ENCODE results near the gene NLGN1. TPM values are rescaled to one million over a fixed set of nuclear protein-coding genes. Genes with fewer than 3 reads are reported as not detected.

Gene NLGN1
- total and polyA plus RNA-seq, 4 experiments from 2014 or later = not detected

- DNase-seq = no peak
- Mint-ChIP-seq H3K36me3 (no peaks in the 10 kb centered on the region), H3K27me3 (no peaks in the 10 kb centered on the region), H3K9me3 (peaks cover 0 to 2% (median 0%) of the 10 kb centered on the region in 8 donors), H3K4me3 (no peak overlapping the region), H3K4me1 (no peaks in the 10 kb centered on the region), H3K27ac (no peak overlapping the region)
- no peak overlapping the region for H3K27ac ChIP-seq (ENCODE audit: low read depth, low read length)
- H3K4me3 ChIP-seq (ENCODE audit: low read length in 2 of 2) = no peak overlapping the region
- H3K36me3 ChIP-seq (ENCODE audit: insufficient read depth, low read length) = no peaks in the 10 kb centered on the region
- CTCF ChIA-PET (ENCODE audit: partially characterized antibody) = no interaction called here
- H3K27me3 ChIP-seq (ENCODE audit: insufficient read depth, low read length) = no peaks in the 10 kb centered on the region
- H3K9me3 ChIP-seq (ENCODE audit: control insufficient read depth in 1 of 2, low read length in 2 of 2) = no peaks in the 10 kb centered on the region
- H3K4me1 ChIP-seq (ENCODE audit: insufficient read depth, low read length) = no peaks in the 10 kb centered on the region
- intact Hi-C loops (cut with micrococcal nuclease) = no loop called here
- POLR2A ChIA-PET (ENCODE audit: partially characterized antibody) = no interaction called here
Measured at GRCh38 chr3:173467501-173467900, 70.0 kb downstream of the NLGN1 start.

- Histone ChIP-seq H3K4me3 (ENCODE audit: low read length in 2 of 2) (no peak overlapping the region), H3K36me3 (ENCODE audit: insufficient read depth, low read length) (no peaks in the 10 kb centered on the region), H3K27ac (ENCODE audit: low read depth, low read length) (no peak overlapping the region), H3K4me1 (ENCODE audit: insufficient read depth, low read length) (no peaks in the 10 kb centered on the region), H3K27me3 (ENCODE audit: insufficient read depth, low read length) (no peaks in the 10 kb centered on the region), H3K9me3 (ENCODE audit: control insufficient read depth in 1 of 2, low read length in 2 of 2) (no peaks in the 10 kb centered on the region)
- intact Hi-C loops (cut with micrococcal nuclease) = no loop called here
- ChIA-PET POLR2A (ENCODE audit: partially characterized antibody) (no interaction called here), CTCF (ENCODE audit: partially characterized antibody) (no interaction called here)
- Mint-ChIP-seq H3K27ac (no peak overlapping the region), H3K36me3 (no peaks in the 10 kb centered on the region), H3K9me3 (peaks cover 0 to 7% (median 3%) of the 10 kb centered on the region in 8 donors), H3K4me3 (no peak overlapping the region), H3K4me1 (no peaks in the 10 kb centered on the region), H3K27me3 (no peaks in the 10 kb centered on the region)
- no peak for DNase-seq
Measured at GRCh38 chr3:173473237-173473636, 75.7 kb downstream of the NLGN1 start.

DNA sequence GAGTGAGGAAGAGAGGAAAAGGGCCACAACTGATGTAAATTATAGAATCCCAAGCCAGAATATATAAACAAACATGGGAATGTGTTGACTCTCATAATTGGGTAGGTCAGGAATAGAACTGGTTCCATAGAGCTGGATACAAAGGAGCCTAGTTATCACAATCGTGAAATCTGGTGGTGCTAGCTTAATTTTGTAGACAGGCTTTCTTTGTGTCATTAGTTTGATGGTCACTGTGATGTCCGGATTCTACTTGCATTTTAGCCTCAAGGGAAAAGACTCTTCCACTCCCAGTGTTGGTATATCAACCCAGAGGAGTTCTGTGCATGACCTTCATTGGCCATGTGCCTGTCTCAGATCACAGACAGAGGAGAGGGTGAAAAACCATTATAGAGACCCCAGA is 81.8 kb downstream of the NLGN1 start:
- no peaks in the 10 kb centered on the region for H3K9me3 ChIP-seq (ENCODE audit: control insufficient read depth in 1 of 2, low read length in 2 of 2)
- POLR2A ChIA-PET (ENCODE audit: partially characterized antibody) = no interaction called here
- Mint-ChIP-seq H3K36me3 (no peaks in the 10 kb centered on the region), H3K27me3 (no peaks in the 10 kb centered on the region), H3K4me1 (no peaks in the 10 kb centered on the region), H3K9me3 (peaks cover 0 to 11% (median 5%) of the 10 kb centered on the region in 8 donors), H3K27ac (no peak overlapping the region), H3K4me3 (no peak overlapping the region)
- CTCF ChIA-PET (ENCODE audit: partially characterized antibody) = no interaction called here
- intact Hi-C loops (cut with micrococcal nuclease) = no loop called here
- no peak overlapping the region for H3K4me3 ChIP-seq (ENCODE audit: low read length in 2 of 2)
- no peaks in the 10 kb centered on the region for H3K36me3 ChIP-seq (ENCODE audit: insufficient read depth, low read length)
- no peaks in the 10 kb centered on the region for H3K27me3 ChIP-seq (ENCODE audit: insufficient read depth, low read length)
- no peak overlapping the region for H3K27ac ChIP-seq (ENCODE audit: low read depth, low read length)
- DNase-seq = no peak
- H3K4me1 ChIP-seq (ENCODE audit: insufficient read depth, low read length) = no peaks in the 10 kb centered on the region

DNA sequence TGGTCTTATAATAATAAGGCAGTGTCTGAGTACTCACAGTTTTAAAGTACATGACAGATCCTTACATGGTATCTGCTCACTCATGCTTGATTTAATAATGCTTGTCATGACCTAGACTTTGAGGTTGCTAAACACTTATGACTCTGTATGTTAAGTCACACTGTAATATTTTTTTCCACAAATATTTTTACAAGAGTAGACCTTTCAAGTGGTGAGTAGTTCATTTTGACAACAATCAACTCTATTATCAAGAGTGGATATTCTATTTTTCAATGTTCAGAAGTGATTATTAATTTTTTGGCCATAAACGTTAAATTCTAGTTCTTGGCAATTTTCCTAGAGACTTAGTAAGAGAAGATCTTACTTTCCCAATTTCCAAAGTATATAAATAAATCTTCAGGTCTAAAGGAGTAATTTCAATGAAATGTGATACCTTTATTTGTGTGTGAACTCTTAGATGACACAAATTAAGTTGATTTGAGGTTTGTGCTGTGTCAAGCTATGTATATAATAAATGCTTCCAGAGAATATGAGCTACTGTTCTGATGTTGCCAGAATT is 104.5 kb downstream of the NLGN1 start:
- ChIA-PET POLR2A (ENCODE audit: partially characterized antibody) (no interaction called here), CTCF (ENCODE audit: partially characterized antibody) (no interaction called here)
- intact Hi-C loops (cut with micrococcal nuclease) = no loop called here
- Mint-ChIP-seq H3K9me3 (peaks cover 0 to 9% (median 3%) of the 10 kb centered on the region in 8 donors), H3K36me3 (no peaks in the 10 kb centered on the region), H3K4me3 (no peak overlapping the region), H3K27me3 (no peaks in the 10 kb centered on the region), H3K27ac (no peak overlapping the region), H3K4me1 (no peaks in the 10 kb centered on the region)
- Histone ChIP-seq H3K27ac (ENCODE audit: low read depth, low read length) (no peak overlapping the region), H3K36me3 (ENCODE audit: insufficient read depth, low read length) (no peaks in the 10 kb centered on the region), H3K4me3 (ENCODE audit: low read length in 2 of 2) (no peak overlapping the region), H3K4me1 (ENCODE audit: insufficient read depth, low read length) (no peaks in the 10 kb centered on the region), H3K27me3 (ENCODE audit: insufficient read depth, low read length) (no peaks in the 10 kb centered on the region), H3K9me3 (ENCODE audit: control insufficient read depth in 1 of 2, low read length in 2 of 2) (no peaks in the 10 kb centered on the region)
- DNase-seq = no peak

- Histone ChIP-seq H3K4me1 (ENCODE audit: insufficient read depth, low read length) (no peaks in the 10 kb centered on the region), H3K36me3 (ENCODE audit: insufficient read depth, low read length) (no peaks in the 10 kb centered on the region), H3K27me3 (ENCODE audit: insufficient read depth, low read length) (no peaks in the 10 kb centered on the region), H3K9me3 (ENCODE audit: control insufficient read depth in 1 of 2, low read length in 2 of 2) (no peaks in the 10 kb centered on the region), H3K4me3 (ENCODE audit: low read length in 2 of 2) (no peak overlapping the region), H3K27ac (ENCODE audit: low read depth, low read length) (no peak overlapping the region)
- CTCF ChIA-PET (ENCODE audit: partially characterized antibody) = no interaction called here
- Mint-ChIP-seq H3K9me3 (peaks cover 0 to 10% (median 4%) of the 10 kb centered on the region in 8 donors), H3K36me3 (no peaks in the 10 kb centered on the region), H3K27me3 (no peaks in the 10 kb centered on the region), H3K4me3 (no peak overlapping the region), H3K27ac (no peak overlapping the region), H3K4me1 (no peaks in the 10 kb centered on the region)
- DNase-seq = no peak
- intact Hi-C loops (cut with micrococcal nuclease) = no loop called here
- POLR2A ChIA-PET (ENCODE audit: partially characterized antibody) = no interaction called here
Measured at GRCh38 chr3:173502983-173503568, 105.5 kb downstream of the NLGN1 start.

GRCh38 chr3:173510565-173510964 is 113.0 kb downstream of the NLGN1 start:
- H3K4me3 ChIP-seq (ENCODE audit: low read length in 2 of 2) = no peak overlapping the region
- Mint-ChIP-seq H3K9me3 (peaks cover 0 to 10% (median 1%) of the 10 kb centered on the region in 8 donors), H3K36me3 (no peaks in the 10 kb centered on the region), H3K27ac (no peak overlapping the region), H3K4me3 (no peak overlapping the region), H3K4me1 (no peaks in the 10 kb centered on the region), H3K27me3 (no peaks in the 10 kb centered on the region)
- no peaks in the 10 kb centered on the region for H3K36me3 ChIP-seq (ENCODE audit: insufficient read depth, low read length)
- intact Hi-C loops (cut with micrococcal nuclease) = no loop called here
- no peak for DNase-seq
- H3K27me3 ChIP-seq (ENCODE audit: insufficient read depth, low read length) = no peaks in the 10 kb centered on the region
- CTCF ChIA-PET (ENCODE audit: partially characterized antibody) = no interaction called here
- POLR2A ChIA-PET (ENCODE audit: partially characterized antibody) = no interaction called here
- H3K27ac ChIP-seq (ENCODE audit: low read depth, low read length) = no peak overlapping the region
- no peaks in the 10 kb centered on the region for H3K4me1 ChIP-seq (ENCODE audit: insufficient read depth, low read length)
- H3K9me3 ChIP-seq (ENCODE audit: control insufficient read depth in 1 of 2, low read length in 2 of 2) = no peaks in the 10 kb centered on the region

GRCh38 chr3:173513123-173513522 is 115.6 kb downstream of the NLGN1 start:
- H3K4me1 ChIP-seq (ENCODE audit: insufficient read depth, low read length) = no peaks in the 10 kb centered on the region
- no peaks in the 10 kb centered on the region for H3K4me1 Mint-ChIP-seq
- H3K27ac ChIP-seq (ENCODE audit: low read depth, low read length) = no peak overlapping the region
- H3K9me3 Mint-ChIP-seq = peaks cover 0 to 10% (median 0%) of the 10 kb centered on the region in 8 donors
- no peaks in the 10 kb centered on the region for H3K27me3 Mint-ChIP-seq
- H3K27ac Mint-ChIP-seq = no peak overlapping the region
- intact Hi-C loops (cut with micrococcal nuclease) = no loop called here
- no peaks in the 10 kb centered on the region for H3K9me3 ChIP-seq (ENCODE audit: control insufficient read depth in 1 of 2, low read length in 2 of 2)
- H3K4me3 ChIP-seq (ENCODE audit: low read length in 2 of 2) = no peak overlapping the region
- DNase-seq = no peak
- POLR2A ChIA-PET (ENCODE audit: partially characterized antibody) = no interaction called here
- CTCF ChIA-PET (ENCODE audit: partially characterized antibody) = no interaction called here
- H3K36me3 ChIP-seq (ENCODE audit: insufficient read depth, low read length) = no peaks in the 10 kb centered on the region
- H3K36me3 Mint-ChIP-seq = no peaks in the 10 kb centered on the region
- H3K4me3 Mint-ChIP-seq = no peak overlapping the region
- no peaks in the 10 kb centered on the region for H3K27me3 ChIP-seq (ENCODE audit: insufficient read depth, low read length)
